Suprapubic skin (tissue), 3 donors: ENCODE data around the gene FILIP1L.

Source experiments
- CTCF ChIP-seq, 2 donors: fragments of 200-600 bp in 1 of 2; fragments of 450-650 bp in 1 of 2; sonication (generic) in 1 of 2; IDR thresholded peaks; one replicate each; pipeline ENCODE4 v1.5.1; 2016 to 2019; ENCODE audit warnings: antibody characterized with exemption in 2 of 2, mild to moderate bottlenecking in 1 of 2, moderate library complexity in 1 of 2
- POLR2A ChIP-seq, 2 donors: fragments of 450-650 bp; IDR thresholded peaks; one replicate each; pipeline ENCODE4 v1.6.1; 2017; ENCODE audit warnings: antibody characterized with exemption in 2 of 2, mild to moderate bottlenecking in 2 of 2, moderate library complexity in 2 of 2

DNA sequence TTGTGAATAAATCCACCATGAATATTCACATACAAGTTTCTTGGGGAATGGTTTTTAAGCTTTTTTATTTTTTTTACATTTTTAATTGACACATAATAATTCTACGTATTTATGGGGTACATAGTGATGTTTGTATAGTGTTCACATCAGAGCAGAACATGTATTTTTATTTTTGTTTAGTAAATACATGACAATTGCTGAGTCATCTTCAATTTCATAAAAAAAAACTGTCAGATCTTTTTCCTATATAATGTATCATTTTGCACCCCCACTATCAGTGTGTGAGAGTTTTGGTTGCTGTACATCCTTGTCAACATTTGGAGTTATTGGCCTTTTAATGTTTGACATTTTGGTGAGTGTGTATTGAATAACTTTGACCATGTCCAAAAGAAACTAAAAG, 39.9 kb upstream of the FILIP1L start:
- no peak for TF ChIP-seq POLR2A (IDR thresholded peaks at IDR 0.05)
- no peak for TF ChIP-seq CTCF (IDR thresholded peaks at IDR 0.05)
